Ureter (tissue), 1 donor: ENCODE data around the gene IQCE. TPM values are rescaled to one million over a fixed set of nuclear protein-coding genes. Genes with fewer than 3 reads are reported as not detected.
"Not testable (repeated sequence)": the region's sequence is repeated elsewhere in the genome, so short reads cannot be mapped to it uniquely, and the experiment has no call there.

Source experiments
- DNase-seq: peaks from one replicate; pipeline ENCODE4 v3.0.0-alpha.2; 2020; ENCODE audit warnings: low spot score
- total RNA-seq: library from RNA; stranded (reverse); gene quantifications from one replicate; pipeline ENCODE4 v1.2.4, GENCODE V29; 2023
- donor health status: DM: yes; HTN: yes; CAD: no.

Gene IQCE
- total RNA-seq, 1 donor from 2014 or later, result 23.0 TPM

GRCh38 chr7:2577914-2578680, 19.3 kb downstream of the IQCE start:
- no peak for DNase-seq

- no peak for DNase-seq
Measured at GRCh38 chr7:2580636-2581035, 21.9 kb downstream of the IQCE start.

- DNase-seq, result no peak
Measured at GRCh38 chr7:2582006-2582735, 23.4 kb downstream of the IQCE start.

- no peak for DNase-seq
Measured at GRCh38 chr7:2583798-2584580, 25.2 kb downstream of the IQCE start.

- DNase-seq, result no peak
Measured at GRCh38 chr7:2585446-2585845, 26.7 kb downstream of the IQCE start.

GRCh38 chr7:2586326-2587020, 27.7 kb downstream of the IQCE start:
- DNase-seq, result no peak

GRCh38 chr7:2587134-2587533, 28.4 kb downstream of the IQCE start:
- no peak for DNase-seq

- DNase-seq, result no peak
Measured at GRCh38 chr7:2587778-2588177, 29.0 kb downstream of the IQCE start.

- DNase-seq, result no peak
Measured at GRCh38 chr7:2589341-2589740, 30.6 kb downstream of the IQCE start.

GRCh38 chr7:2589941-2590340, 31.2 kb downstream of the IQCE start:
- not testable (repeated sequence) for DNase-seq

- no peak for DNase-seq
Measured at GRCh38 chr7:2592375-2592865, 33.6 kb downstream of the IQCE start.

GRCh38 chr7:2593036-2593727, 34.4 kb downstream of the IQCE start:
- DNase-seq, result no peak

- no peak for DNase-seq
Measured at GRCh38 chr7:2594599-2594998, 35.8 kb downstream of the IQCE start.

- DNase-seq, result no peak
Measured at GRCh38 chr7:2595258-2595860, 36.6 kb downstream of the IQCE start.

GRCh38 chr7:2596464-2597272, 37.9 kb downstream of the IQCE start:
- DNase-seq, result no peak

- DNase-seq, result no peak
Measured at GRCh38 chr7:2597273-2597640, 38.5 kb downstream of the IQCE start.

GRCh38 chr7:2598154-2598823, 39.5 kb downstream of the IQCE start:
- DNase-seq, result no peak

GRCh38 chr7:2601065-2601464, 42.3 kb downstream of the IQCE start:
- no peak for DNase-seq

- no peak for DNase-seq
Measured at GRCh38 chr7:2601907-2602306, 43.1 kb downstream of the IQCE start.
